Stimulated activated CD4-positive, alpha-beta T cell treated with anti-CD3 and anti-CD28 coated beads, Interleukin-15, amount 100 ng/mL, for 48 hours (primary cell): ENCODE measurements around the gene ZPLD1.

ENCODE experiments used
- DNase-seq, 2 donors: peaks; one replicate each; pipeline ENCODE4 v3.0.0-alpha.2; 2020; ENCODE audit warnings: low read depth in 2 of 2

The ZPLD1 gene

GRCh38 chr3:102434715-102435114, at the start of gene ZPLD1:
TSS of gene ZPLD1 (plus strand) at chr3:102435015. CDS start at chr3:102438488, 3,473 bp downstream.
- DNase-seq, result no peak

DNA sequence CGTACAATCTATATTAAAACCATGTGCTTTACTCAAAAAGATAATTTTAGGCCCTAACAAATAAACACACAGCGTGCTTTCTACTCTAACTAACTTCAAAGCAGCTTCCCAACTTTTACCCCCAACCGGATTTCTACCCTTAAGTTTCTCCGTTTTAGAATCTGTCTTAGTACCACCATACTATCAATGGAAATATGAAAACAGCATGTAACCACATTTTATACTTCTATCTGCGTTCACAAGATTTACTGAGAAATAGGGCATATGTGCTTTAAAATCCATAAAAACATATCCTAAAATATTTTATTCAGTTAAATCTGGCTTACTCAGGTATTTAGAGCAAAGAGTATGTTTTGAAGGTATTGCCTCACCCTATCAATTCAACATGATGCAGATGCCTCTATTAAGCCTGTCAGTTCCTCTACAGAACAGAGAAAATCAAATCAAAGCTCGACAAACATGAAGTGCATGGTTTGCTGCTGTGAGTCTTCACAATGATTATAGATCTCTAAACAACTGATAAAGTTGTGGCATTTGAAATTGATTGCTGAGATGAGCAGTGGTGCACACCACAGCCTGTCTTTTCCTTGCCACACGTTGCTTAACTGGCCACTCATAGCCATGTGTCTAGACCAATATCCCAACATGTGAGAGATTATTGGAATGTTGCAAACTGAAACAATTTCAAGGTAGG, 44.5 kb upstream of the ZPLD1 start:
- no peak for DNase-seq

DNA sequence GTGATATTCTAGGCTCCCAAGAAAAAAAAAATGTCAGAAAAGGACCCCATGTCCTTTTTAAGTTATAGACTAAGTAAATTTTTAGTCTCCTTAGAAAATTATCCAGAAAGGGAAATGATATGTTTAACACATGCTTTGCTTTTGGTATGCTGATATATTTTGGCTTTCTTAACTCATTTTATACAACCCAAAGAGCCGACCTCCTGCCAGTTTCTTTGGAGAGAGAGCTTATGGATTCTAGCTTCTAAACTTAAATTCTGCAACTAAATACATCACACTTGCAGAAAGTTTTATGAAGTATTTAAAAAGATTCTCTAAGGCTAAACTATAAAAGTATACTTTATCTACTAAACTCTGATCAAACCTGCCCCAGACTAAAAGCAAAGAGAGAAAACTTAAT, 43.9 kb upstream of the ZPLD1 start:
- DNase-seq, result no peak

DNA sequence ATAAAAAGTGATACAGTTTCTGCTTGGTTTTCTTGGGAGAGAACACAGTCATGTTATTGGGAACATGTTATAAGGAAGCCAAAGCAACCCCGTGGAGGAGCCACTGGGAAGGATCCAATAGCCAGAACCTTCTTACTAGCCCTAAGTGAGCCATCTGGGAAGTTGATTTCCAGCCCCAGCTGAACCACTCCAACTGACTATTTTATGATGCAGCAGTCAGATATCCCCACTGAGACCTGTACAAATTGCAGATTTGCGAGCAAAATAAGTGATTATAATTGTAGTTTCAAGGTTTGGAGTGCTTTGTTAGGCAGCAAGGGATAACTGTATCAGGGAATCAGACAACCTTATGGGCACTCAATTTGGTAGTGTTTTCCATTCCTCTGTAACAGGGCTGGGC, 43.3 kb upstream of the ZPLD1 start:
- DNase-seq, result no peak

GRCh38 chr3:102394517-102394916, 40.3 kb upstream of the ZPLD1 start:
- DNase-seq, result no peak

DNA sequence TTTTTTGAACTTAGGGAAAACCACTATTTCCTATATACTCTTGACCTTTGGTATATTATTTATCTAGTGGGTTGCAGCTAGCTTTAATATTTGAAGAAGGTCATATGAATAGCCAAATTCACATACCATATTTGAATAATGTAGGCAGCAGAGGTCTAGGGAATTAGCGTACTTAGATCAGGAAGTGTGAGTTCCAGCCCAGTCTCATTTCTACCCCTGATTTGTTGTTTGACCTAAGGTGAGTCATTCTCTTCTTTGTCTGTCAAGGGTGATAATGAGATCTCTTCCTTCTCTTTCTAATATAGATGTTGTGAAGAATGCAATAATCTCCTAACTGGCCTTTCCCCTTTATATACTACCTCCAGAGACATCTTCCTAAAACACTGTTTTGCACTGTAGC, 36.6 kb upstream of the ZPLD1 start:
- DNase-seq, result no peak

DNA sequence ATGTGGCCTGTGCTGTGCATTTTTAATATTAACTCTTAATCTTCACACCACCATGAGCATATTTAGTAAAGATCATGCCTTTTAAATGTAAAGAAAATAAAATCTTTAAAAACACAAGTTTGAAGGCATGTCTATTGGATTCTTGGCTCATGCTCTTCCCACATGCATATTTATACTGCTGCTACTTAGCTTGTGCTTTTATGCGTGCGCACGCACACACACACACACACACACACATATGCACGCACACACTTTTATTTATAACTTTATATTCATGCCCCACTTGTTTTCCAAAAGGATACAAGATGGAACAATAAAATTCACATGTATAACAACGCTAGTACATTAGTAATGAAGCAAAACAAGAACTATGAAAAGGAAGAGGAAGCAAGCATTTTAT, 36.1 kb upstream of the ZPLD1 start:
- DNase-seq, result no peak

DNA sequence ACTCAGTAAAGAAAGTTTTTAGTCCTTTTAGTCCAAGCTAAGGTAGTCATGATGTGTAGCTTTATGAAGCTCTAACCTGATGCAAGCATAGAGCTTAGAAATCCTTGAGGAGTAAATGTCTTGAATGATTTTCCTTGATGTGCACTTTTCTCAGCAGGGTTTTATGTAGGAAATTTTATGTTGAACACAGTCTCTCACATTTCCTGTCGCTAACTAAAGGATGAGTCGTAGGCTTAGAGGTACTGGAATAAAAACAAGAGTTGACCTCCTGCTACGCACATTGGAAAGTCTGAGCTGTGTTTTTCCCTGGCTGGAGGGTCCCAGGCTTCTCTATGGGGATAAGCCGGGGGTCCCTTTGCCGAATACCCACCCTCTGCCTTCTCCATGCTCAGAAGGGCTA, 34.7 kb upstream of the ZPLD1 start:
- DNase-seq, result no peak

DNA sequence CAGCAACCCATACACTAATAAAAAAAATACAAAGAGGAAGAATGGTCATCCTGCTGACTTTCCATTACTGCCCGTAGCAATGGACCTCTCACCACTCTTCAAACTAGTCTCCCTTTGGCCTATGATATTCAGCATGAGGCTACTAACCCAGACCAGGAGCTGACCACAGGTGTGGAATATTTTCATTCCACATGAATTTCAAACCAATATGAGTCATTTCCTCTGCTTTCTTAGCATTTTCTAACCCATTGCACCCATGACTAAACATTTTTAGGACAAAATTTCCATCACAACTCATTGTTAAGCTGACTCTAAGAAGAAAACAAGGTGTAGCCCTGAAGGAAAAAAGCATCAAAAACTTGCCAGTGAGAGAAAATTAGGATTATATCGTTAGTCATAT, 34.0 kb upstream of the ZPLD1 start:
- no peak for DNase-seq

- DNase-seq, result no peak
Observed at GRCh38 chr3:102410616-102411015, 24.2 kb upstream of the ZPLD1 start.

GRCh38 chr3:102415553-102415952, 19.3 kb upstream of the ZPLD1 start:
- no peak for DNase-seq

GRCh38 chr3:102419786-102420185, 15.0 kb upstream of the ZPLD1 start:
- DNase-seq, result no peak

DNA sequence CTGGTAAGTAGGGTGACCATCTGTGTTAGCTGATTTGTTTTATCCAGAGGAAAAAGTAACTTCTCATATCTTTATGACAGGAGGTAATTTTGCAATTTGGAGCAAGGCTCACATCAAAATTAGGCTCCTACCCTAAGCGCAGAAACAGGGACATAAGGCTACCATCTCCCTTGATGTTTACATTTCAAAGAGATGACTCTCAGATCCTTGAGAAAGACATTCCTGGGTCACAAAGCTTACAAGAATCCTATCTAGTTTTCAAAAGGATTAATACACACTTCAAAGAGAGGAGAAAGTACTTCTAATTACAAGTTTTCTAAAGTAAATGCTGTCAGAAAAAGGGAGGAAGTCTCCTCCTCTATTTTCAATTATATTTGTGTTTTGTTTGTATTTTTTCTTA, 7.0 kb downstream of the ZPLD1 start:
- DNase-seq, result no peak

- DNase-seq, result no peak
Observed at GRCh38 chr3:102443021-102443420, 8.2 kb downstream of the ZPLD1 start.

GRCh38 chr3:102444101-102444500, 9.3 kb downstream of the ZPLD1 start:
- DNase-seq, result no peak

- DNase-seq, result no peak
Observed at GRCh38 chr3:102447272-102447671, 12.5 kb downstream of the ZPLD1 start.

DNA sequence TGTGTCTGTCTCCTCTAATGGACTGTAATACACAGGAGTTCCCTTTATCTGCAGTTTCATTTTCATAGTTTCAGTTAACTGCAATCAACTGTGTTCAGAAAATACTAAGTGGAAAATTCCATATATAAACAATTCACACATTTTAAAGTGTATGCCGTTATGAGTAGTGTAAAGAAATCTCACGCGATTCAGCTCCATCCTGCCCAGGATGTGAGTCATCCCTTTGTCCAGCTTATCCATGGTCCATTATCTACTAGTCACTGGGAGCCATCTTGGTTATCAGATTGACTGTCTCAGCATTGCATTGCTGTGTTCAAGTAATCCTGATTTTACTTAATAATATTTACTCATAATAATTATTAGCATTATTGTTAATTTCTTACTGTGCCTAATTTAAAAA, 14.5 kb downstream of the ZPLD1 start:
- DNase-seq, result no peak

DNA sequence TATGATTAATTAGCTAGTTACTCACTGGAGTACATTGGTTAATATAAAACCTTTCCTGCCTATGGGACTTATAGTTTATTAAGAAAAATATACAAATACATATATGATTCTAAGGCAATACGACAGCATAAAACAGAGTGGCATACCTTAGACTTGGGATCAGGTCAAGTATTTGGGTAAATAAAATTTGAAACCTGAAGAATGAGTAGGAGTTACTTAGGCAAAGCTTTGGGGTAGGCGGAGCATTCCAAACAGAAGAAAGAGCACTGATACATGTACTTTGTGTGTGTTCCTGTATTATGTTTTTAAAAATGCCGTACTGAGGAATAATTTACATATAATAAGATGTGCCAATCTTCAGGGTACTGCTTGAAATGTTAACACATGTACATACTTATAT, 15.1 kb downstream of the ZPLD1 start:
- DNase-seq, result no peak

DNA sequence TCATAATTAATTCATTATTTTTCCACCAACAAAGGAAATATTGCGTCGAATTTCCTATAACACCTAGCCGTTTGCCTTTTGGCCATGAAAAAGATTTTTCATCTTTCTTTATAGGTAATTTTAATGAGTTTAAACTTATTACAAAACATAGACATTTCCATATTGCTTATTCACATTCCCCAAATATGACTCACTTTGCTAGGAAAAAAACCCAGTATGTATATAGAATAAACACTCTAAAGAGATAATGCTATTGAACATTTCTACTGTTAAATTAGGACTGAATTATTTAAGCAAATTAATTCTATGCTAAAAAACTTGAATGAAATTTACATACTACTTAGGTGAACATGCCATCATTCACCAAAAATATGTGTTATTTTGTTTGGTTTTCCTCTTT, 16.2 kb downstream of the ZPLD1 start:
- DNase-seq, result no peak

DNA sequence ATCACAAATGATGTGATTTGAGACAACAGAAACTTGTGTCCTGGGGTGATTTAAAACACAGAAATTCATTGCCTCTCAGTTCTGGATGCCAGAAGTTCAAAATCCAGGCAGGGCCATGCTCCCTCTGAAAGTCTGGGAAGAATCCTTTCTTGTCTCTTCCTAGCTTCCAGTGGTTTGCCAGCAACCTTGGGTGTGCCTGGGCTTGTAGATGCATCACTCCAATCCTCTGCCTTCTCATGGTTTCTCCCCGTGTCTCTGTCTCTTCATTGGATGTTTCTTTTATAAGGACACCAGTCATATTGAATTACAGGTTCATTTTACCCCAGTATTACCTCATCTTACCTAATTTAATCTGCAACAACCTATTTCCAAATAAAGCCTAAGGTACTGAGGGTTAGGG, 16.7 kb downstream of the ZPLD1 start:
- DNase-seq, result no peak

GRCh38 chr3:102454181-102454580, 19.4 kb downstream of the ZPLD1 start:
- DNase-seq, result no peak

DNA sequence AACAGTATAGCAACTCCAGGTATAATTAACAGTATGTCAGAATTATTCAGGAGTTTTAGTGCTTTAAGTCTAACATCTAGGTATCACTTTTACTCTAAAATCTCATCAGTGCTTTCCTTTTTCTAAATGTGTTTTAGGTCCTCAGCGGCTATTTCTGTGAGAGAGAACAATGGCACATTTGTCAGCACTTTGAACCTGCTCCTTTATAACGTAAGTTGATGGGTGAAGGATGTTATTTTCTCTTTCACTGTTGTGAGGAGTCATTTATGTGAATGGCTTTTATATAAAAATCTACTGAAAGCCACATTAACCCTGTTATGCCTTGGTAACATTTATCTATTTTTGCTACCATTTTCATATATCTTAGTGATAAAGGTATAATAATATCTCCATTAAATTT, 22.8 kb downstream of the ZPLD1 start:
- DNase-seq, result no peak

GRCh38 chr3:102460579-102460978, 25.8 kb downstream of the ZPLD1 start:
- no peak for DNase-seq

GRCh38 chr3:102464261-102464660, 29.4 kb downstream of the ZPLD1 start:
- DNase-seq, result no peak
